HepG2 (cell line): ENCODE measurements around the gene UROS. TPM values are rescaled to one million over a fixed set of nuclear protein-coding genes. Genes with fewer than 3 reads are reported as not detected.

Experiments used
- ATAC-seq: fragments of 200-7000 bp; cut with Tn5 transposase; 3 replicates; pipeline ENCODE4 v1.9.1; 2020; ENCODE audit warnings: mild to moderate bottlenecking, moderate library complexity
- BruUV-seq: library from RNA; stranded (reverse); fragments of 400-500 nt; replicated peaks from 2 replicates; lab custom pipeline; 2021; lab: Mats Ljungman, UMichigan
- CTCF ChIA-PET: fragments of 300-600 bp; formaldehyde crosslinking; extraction: SDS; loops from one replicate; lab custom pipeline; 2021; ENCODE audit warnings: low total read pairs, inconsistent platforms, low intra/inter-chr PET ratio; lab: Yijun Ruan, JAX
- POLR2A ChIA-PET: fragments of 350-600 bp; sonication (Branson Sonifier 250); formaldehyde crosslinking; loops from one replicate; lab custom pipeline; 2020; ENCODE audit warnings: antibody characterized with exemption, inconsistent platforms; lab: Yijun Ruan, JAX
- DNase-seq: peaks from one replicate; pipeline ENCODE4 v3.0.0-alpha.2; 2015; ENCODE audit warnings: low spot score
- FAIRE-seq: peaks from 3 replicates; lab custom pipeline; 2011; peaks lifted over from hg19 to GRCh38; lab: Jason Lieb, UNC
- H2AFZ ChIP-seq: one replicate; pipeline ENCODE4 v1.6.1; 2011; ENCODE audit warnings: low read length, inconsistent platforms
- H3K27ac ChIP-seq: fragments of 300-600 bp; 3 replicates; pipeline ENCODE4 v1.8.0; 2011; ENCODE audit warnings: mixed run types, mild to moderate bottlenecking, mixed read lengths, low read length, inconsistent platforms; ENCODE audit not compliant: insufficient read depth; ENCODE audit errors: extremely low read length
- H3K27me3 ChIP-seq, 2 experiments: fragments of 200-600 bp in 1 of 2; 2 replicates in 1 of 2; 3 replicates in 1 of 2; pipeline versions ENCODE4 v1.6.0 to v1.8.0; 2011; ENCODE audit warnings: low read length in 2 of 2, mild to moderate bottlenecking in 2 of 2, moderate library complexity in 2 of 2, inconsistent platforms in 1 of 2; ENCODE audit not compliant: insufficient read depth in 2 of 2, control insufficient read depth in 1 of 2
- H3K36me3 ChIP-seq, 2 experiments: fragments of 200-600 bp in 1 of 2; replicated peaks in 1 of 2; 2 replicates in 1 of 2; 3 replicates in 1 of 2; pipeline versions ENCODE4 v1.5.1 to v1.8.0; 2011; ENCODE audit warnings: low read length in 2 of 2, inconsistent platforms in 1 of 2; ENCODE audit not compliant: insufficient read depth in 2 of 2, control insufficient read depth in 1 of 2
- H3K4me1 ChIP-seq: 2 replicates; pipeline ENCODE4 v1.5.1; 2012; ENCODE audit warnings: low read length, inconsistent platforms; ENCODE audit not compliant: insufficient read depth
- H3K4me2 ChIP-seq: 2 replicates; pipeline ENCODE4 v1.6.0; 2011; ENCODE audit warnings: low read depth, low read length, inconsistent platforms
- H3K4me3 ChIP-seq, 3 experiments: fragments of 200-600 bp in 1 of 3; sonication (generic), shearing (Covaris generic) in 1 of 3; replicated peaks in 1 of 3; 2 replicates each; pipeline ENCODE4 v1.5.1; 2011 to 2016; ENCODE audit warnings: low read length in 3 of 3, inconsistent platforms in 2 of 3, low read depth in 2 of 3, mild to moderate bottlenecking in 2 of 3, control low read depth in 1 of 3, mixed read lengths in 1 of 3; ENCODE audit not compliant: insufficient read depth in 1 of 3
- H3K79me2 ChIP-seq: one replicate; pipeline ENCODE4 v1.6.1; 2011; ENCODE audit warnings: low read length, inconsistent platforms; ENCODE audit not compliant: insufficient read depth
- H3K9ac ChIP-seq: 2 replicates; pipeline ENCODE4 v1.6.0; 2011; ENCODE audit warnings: mild to moderate bottlenecking, low read depth, low read length, inconsistent platforms; ENCODE audit not compliant: insufficient read depth
- H3K9me3 ChIP-seq: 2 replicates; pipeline ENCODE4 v1.5.1; 2012; ENCODE audit warnings: mild to moderate bottlenecking, low read length
- H4K20me1 ChIP-seq: 2 replicates; pipeline ENCODE4 v1.6.0; 2011; ENCODE audit warnings: inconsistent platforms, mild to moderate bottlenecking, low read length, moderate library complexity; ENCODE audit not compliant: insufficient read depth
- FOXC1 ChIP-seq: sonication (generic); formaldehyde crosslinking; IDR thresholded peaks from 2 replicates; pipeline ENCODE4 v1.8.0; 2022; ENCODE audit warnings: mild to moderate bottlenecking, missing genetic modification reagents, borderline replicate concordance
- HNRNPL ChIP-seq: fragments of 200-400 bp; formaldehyde crosslinking; IDR thresholded peaks from 2 replicates; pipeline ENCODE4 v1.6.1; 2017; ENCODE audit warnings: mild to moderate bottlenecking, low read depth, low read length
- HOXA7 ChIP-seq: sonication (generic); formaldehyde crosslinking; IDR thresholded peaks from 2 replicates; pipeline ENCODE4 v1.8.1; 2022; ENCODE audit warnings: mild to moderate bottlenecking, missing genetic modification reagents, moderate library complexity
- IKZF4 ChIP-seq: sonication (generic); formaldehyde crosslinking; IDR thresholded peaks from 2 replicates; pipeline ENCODE4 v1.5.1; 2020; ENCODE audit warnings: borderline replicate concordance, mild to moderate bottlenecking, low read depth, missing genetic modification reagents; ENCODE audit errors: not compliant biosample characterization
- KLF16 ChIP-seq, 2 experiments: sonication (generic) in 1 of 2; formaldehyde crosslinking in 1 of 2; IDR thresholded peaks; 2 replicates each; pipeline versions ENCODE4 v1.6.1 to v1.8.0; 2016 to 2023; ENCODE audit warnings: missing genetic modification reagents in 2 of 2, missing compliant biosample characterization in 1 of 2
- MED1 ChIP-seq: sonication (generic); formaldehyde crosslinking; IDR thresholded peaks from 2 replicates; pipeline ENCODE4 v1.4.0; 2020; ENCODE audit warnings: missing genetic modification reagents
- RELA ChIP-seq: sonication (generic); formaldehyde crosslinking; IDR thresholded peaks from 2 replicates; pipeline ENCODE4 v1.4.0; 2020; ENCODE audit warnings: missing genetic modification reagents
- SATB2 ChIP-seq: sonication (generic); formaldehyde crosslinking; IDR thresholded peaks from 2 replicates; pipeline ENCODE4 v1.5.0; 2020; ENCODE audit warnings: missing genetic modification reagents
- SETDB1 ChIP-seq: sonication (generic); formaldehyde crosslinking; IDR thresholded peaks from 2 replicates; pipeline ENCODE4 v1.5.1; 2020; ENCODE audit warnings: missing genetic modification reagents, mild to moderate bottlenecking, borderline replicate concordance
- SMYD3 ChIP-seq: sonication (generic); formaldehyde crosslinking; IDR thresholded peaks from 2 replicates; pipeline ENCODE4 v1.8.1; 2023; ENCODE audit warnings: mild to moderate bottlenecking, missing genetic modification reagents
- SP4 ChIP-seq: sonication (generic); formaldehyde crosslinking; IDR thresholded peaks from 2 replicates; pipeline ENCODE4 v1.8.1; 2023; ENCODE audit warnings: mild to moderate bottlenecking, missing genetic modification reagents
- ZNF224 ChIP-seq: sonication (generic); formaldehyde crosslinking; IDR thresholded peaks from 2 replicates; pipeline ENCODE4 v1.5.0; 2020; ENCODE audit warnings: mild to moderate bottlenecking, missing genetic modification reagents
- ZNF513 ChIP-seq: sonication (generic); formaldehyde crosslinking; conservative IDR thresholded peaks from 2 replicates; pipeline ENCODE4 v1.5.0; 2020; ENCODE audit warnings: missing genetic modification reagents
- ZNF605 ChIP-seq: sonication (generic); formaldehyde crosslinking; IDR thresholded peaks from 2 replicates; pipeline ENCODE4 v1.8.0; 2022; ENCODE audit warnings: mild to moderate bottlenecking, missing genetic modification reagents
- WGBS: methylation state at CpG from one replicate; pipeline ENCODE4 v1.1.6; 2017; ENCODE audit warnings: low lambda C conversion rate; 5-methylcytosine and 5-hydroxymethylcytosine counted together
- in situ Hi-C: cut with HindIII; loops from 2 replicates; pipeline ENCODE4 v1.10.0; 2017; ENCODE audit warnings: low pct_unique_long_range_greater_than_20kb; ENCODE audit not compliant: extremely low pct_ligation_motif_present
- intact Hi-C: fragments of 100-400 bp; cut with micrococcal nuclease; formaldehyde crosslinking; loops from one replicate; pipeline ENCODE4 v1.10.0; 2022; ENCODE audit not compliant: unreplicated experiment
- polyA plus RNA-seq, 8 experiments: library from polyadenylated mRNA; depleted of rRNA in 3 of 8; stranded (reverse) in 7 of 8; unstranded in 1 of 8; fragments of >200 nt; fragmentation: Illumina TruSeq in 4 of 8; extraction: Trizol in 4 of 8; gene quantifications; 2 replicates each; pipeline versions ENCODE4 v1.2.1 to v1.2.3, GENCODE V29; 2011 to 2016; ENCODE audit warnings: low read depth in 4 of 8, missing spikeins in 1 of 8, mixed read lengths in 1 of 8; ENCODE audit not compliant: insufficient read depth in 1 of 8
- total RNA-seq, 5 experiments: library from RNA; depleted of rRNA; stranded (reverse); fragments of >200 nt; fragmentation: Illumina TruSeq; extraction: Trizol; gene quantifications; 2 replicates each; pipeline ENCODE4 v1.2.3, GENCODE V29; 2016; ENCODE audit warnings: low read depth in 1 of 5

UROS gene
- total and polyA plus RNA-seq, 2 of the 13 experiments (the other 11 are each of a cell fraction or from before 2014, with no cell fraction given): 14.8 to 49.9 TPM

GRCh38 chr10:125797424-125797823 is 25.6 kb downstream of the UROS start (continued):
- no peak for TF ChIP-seq IKZF4 (CRISPR knock-in tag)
- TF ChIP-seq HOXA7: no peak

GRCh38 chr10:125795637-125796190 is 27.3 kb downstream of the UROS start:
- Histone ChIP-seq H3K27me3 (no peaks in the 10 kb centered on the region), H3K9me3 (no peaks in the 10 kb centered on the region), H3K79me2 (no peaks in the 10 kb centered on the region), H2AFZ (no peak overlapping the region), H3K4me2 (no peak overlapping the region), H3K36me3 (peaks cover 4 to 10% of the 10 kb centered on the region in 2 experiments; a peak in 1 of 5 replicates), H3K27ac (no peak overlapping the region), H3K9ac (no peak overlapping the region), H3K4me3 (no peak overlapping the region), H4K20me1 (peaks cover 4% of the 10 kb centered on the region; the same call in 1 of the 2 replicates), H3K4me1 (peaks cover 64% of the 10 kb centered on the region)
- in situ Hi-C loops (no loop called here), intact Hi-C loops (no loop called here)
- ATAC-seq (no peak), FAIRE-seq (no peak)
- no TSS peak for BruUV-seq
- ChIA-PET POLR2A (no interaction called here), CTCF (no interaction called here)
- TF ChIP-seq ZNF224 (CRISPR knock-in tag): no peak
- TF ChIP-seq ZNF605: no peak
- TF ChIP-seq SATB2 (CRISPR knock-in tag): no peak
- no peak for TF ChIP-seq FOXC1 (CRISPR knock-in tag)
- no peak for TF ChIP-seq SP4 (CRISPR knock-in tag)
- TF ChIP-seq SMYD3 (CRISPR knock-in tag): no peak
- TF ChIP-seq SETDB1: no peak
- no peak for TF ChIP-seq HNRNPL
- no peak for TF ChIP-seq MED1
- TF ChIP-seq RELA: no peak
- no peak for TF ChIP-seq ZNF513 (CRISPR knock-in tag)
- no peak for TF ChIP-seq KLF16 (CRISPR knock-in tag; IDR thresholded peaks at IDR 0.05)
- TF ChIP-seq, all 625 proteins: peak for 0
- 85% methylated on average over 7 of the region's 8 CpGs for WGBS
- no peak for DNase-seq
